ENCODE measurements around the gene XYLT1.

DNA sequence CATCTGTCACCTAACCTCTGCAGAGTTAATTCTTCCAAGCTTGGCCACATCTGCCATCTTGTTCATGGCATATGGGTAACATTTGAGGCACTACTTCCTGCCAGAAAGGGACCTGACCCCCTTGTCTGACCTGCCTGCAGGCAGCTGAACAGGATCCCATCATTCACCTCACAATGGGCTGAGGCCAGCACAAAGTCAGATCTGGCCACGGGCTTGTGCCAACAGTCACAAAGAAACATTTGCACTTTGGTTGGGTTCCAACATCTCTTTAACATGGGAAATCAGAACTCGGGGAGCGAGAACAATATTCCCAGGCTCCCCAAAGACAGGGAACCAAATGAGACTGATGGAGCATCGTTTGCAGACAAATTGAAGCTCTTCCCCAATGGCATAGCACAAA lies 116.1 kb downstream of the XYLT1 start:
- TF ChIP-seq MAFK (IDR thresholded peaks at IDR 0.05; ENCODE audit: low read depth, low read length): no peak
- TF ChIP-seq, protein P1, sequence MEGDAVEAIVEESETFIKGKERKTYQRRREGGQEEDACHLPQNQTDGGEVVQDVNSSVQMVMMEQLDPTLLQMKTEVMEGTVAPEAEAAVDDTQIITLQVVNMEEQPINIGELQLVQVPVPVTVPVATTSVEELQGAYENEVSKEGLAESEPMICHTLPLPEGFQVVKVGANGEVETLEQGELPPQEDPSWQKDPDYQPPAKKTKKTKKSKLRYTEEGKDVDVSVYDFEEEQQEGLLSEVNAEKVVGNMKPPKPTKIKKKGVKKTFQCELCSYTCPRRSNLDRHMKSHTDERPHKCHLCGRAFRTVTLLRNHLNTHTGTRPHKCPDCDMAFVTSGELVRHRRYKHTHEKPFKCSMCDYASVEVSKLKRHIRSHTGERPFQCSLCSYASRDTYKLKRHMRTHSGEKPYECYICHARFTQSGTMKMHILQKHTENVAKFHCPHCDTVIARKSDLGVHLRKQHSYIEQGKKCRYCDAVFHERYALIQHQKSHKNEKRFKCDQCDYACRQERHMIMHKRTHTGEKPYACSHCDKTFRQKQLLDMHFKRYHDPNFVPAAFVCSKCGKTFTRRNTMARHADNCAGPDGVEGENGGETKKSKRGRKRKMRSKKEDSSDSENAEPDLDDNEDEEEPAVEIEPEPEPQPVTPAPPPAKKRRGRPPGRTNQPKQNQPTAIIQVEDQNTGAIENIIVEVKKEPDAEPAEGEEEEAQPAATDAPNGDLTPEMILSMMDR (conservative IDR thresholded peaks at IDR 0.05; ENCODE audit: low read depth, low read length): no peak
- no peak for TF ChIP-seq RFX5 (IDR thresholded peaks at IDR 0.05; ENCODE audit: low read depth, low read length)
- no peak for TF ChIP-seq FOS (IDR thresholded peaks at IDR 0.05; ENCODE audit: low read depth, low read length)
- TF ChIP-seq POLR2A (IDR thresholded peaks at IDR 0.05; ENCODE audit: low read depth, low read length): no peak
- no peak for TF ChIP-seq NFE2L2 (IDR thresholded peaks at IDR 0.05; ENCODE audit: low read depth, low read length)
- TF ChIP-seq, protein P2, sequence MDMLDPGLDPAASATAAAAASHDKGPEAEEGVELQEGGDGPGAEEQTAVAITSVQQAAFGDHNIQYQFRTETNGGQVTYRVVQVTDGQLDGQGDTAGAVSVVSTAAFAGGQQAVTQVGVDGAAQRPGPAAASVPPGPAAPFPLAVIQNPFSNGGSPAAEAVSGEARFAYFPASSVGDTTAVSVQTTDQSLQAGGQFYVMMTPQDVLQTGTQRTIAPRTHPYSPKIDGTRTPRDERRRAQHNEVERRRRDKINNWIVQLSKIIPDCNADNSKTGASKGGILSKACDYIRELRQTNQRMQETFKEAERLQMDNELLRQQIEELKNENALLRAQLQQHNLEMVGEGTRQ (IDR thresholded peaks at IDR 0.05; ENCODE audit: low read depth, low read length): no peak
- TF ChIP-seq CEBPB (IDR thresholded peaks at IDR 0.05; ENCODE audit: low read depth, low read length): no peak
- TF ChIP-seq, protein P3, sequence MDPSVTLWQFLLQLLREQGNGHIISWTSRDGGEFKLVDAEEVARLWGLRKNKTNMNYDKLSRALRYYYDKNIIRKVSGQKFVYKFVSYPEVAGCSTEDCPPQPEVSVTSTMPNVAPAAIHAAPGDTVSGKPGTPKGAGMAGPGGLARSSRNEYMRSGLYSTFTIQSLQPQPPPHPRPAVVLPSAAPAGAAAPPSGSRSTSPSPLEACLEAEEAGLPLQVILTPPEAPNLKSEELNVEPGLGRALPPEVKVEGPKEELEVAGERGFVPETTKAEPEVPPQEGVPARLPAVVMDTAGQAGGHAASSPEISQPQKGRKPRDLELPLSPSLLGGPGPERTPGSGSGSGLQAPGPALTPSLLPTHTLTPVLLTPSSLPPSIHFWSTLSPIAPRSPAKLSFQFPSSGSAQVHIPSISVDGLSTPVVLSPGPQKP (IDR thresholded peaks at IDR 0.05; ENCODE audit: borderline replicate concordance, low read depth, low read length): no peak
- TF ChIP-seq SMC3 (IDR thresholded peaks at IDR 0.05; ENCODE audit: low read depth, low read length): no peak
- TF ChIP-seq RAD21 (IDR thresholded peaks at IDR 0.05; ENCODE audit: low read length): no peak
- TF ChIP-seq MAZ (IDR thresholded peaks at IDR 0.05; ENCODE audit: borderline replicate concordance, low read depth, low read length): no peak
